ENCODE measurements around the gene NAV3.

DNA sequence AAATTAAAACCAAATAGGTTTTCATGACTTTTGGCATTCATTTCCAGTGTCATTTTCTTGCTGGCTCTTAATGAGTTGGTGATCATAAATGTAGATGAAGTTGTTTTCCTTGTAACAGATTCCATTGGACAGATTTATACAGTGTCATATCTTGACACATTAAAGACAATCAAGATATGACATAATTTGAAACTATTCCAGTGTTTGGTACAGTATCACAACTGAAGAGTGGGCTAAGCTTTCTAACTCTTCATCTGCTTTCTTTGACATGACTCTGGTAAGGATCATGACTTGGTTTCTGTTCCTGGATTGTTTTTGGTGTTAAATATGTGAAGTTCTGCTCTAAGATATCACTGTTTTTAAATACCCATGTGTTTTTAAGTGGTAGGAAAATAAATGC lies 289.6 kb downstream of the NAV3 start:
- TF ChIP-seq, protein P1, sequence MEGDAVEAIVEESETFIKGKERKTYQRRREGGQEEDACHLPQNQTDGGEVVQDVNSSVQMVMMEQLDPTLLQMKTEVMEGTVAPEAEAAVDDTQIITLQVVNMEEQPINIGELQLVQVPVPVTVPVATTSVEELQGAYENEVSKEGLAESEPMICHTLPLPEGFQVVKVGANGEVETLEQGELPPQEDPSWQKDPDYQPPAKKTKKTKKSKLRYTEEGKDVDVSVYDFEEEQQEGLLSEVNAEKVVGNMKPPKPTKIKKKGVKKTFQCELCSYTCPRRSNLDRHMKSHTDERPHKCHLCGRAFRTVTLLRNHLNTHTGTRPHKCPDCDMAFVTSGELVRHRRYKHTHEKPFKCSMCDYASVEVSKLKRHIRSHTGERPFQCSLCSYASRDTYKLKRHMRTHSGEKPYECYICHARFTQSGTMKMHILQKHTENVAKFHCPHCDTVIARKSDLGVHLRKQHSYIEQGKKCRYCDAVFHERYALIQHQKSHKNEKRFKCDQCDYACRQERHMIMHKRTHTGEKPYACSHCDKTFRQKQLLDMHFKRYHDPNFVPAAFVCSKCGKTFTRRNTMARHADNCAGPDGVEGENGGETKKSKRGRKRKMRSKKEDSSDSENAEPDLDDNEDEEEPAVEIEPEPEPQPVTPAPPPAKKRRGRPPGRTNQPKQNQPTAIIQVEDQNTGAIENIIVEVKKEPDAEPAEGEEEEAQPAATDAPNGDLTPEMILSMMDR (conservative IDR thresholded peaks at IDR 0.05; ENCODE audit: low read depth in 2 of 2) = no peak
- TF ChIP-seq, protein P2, sequence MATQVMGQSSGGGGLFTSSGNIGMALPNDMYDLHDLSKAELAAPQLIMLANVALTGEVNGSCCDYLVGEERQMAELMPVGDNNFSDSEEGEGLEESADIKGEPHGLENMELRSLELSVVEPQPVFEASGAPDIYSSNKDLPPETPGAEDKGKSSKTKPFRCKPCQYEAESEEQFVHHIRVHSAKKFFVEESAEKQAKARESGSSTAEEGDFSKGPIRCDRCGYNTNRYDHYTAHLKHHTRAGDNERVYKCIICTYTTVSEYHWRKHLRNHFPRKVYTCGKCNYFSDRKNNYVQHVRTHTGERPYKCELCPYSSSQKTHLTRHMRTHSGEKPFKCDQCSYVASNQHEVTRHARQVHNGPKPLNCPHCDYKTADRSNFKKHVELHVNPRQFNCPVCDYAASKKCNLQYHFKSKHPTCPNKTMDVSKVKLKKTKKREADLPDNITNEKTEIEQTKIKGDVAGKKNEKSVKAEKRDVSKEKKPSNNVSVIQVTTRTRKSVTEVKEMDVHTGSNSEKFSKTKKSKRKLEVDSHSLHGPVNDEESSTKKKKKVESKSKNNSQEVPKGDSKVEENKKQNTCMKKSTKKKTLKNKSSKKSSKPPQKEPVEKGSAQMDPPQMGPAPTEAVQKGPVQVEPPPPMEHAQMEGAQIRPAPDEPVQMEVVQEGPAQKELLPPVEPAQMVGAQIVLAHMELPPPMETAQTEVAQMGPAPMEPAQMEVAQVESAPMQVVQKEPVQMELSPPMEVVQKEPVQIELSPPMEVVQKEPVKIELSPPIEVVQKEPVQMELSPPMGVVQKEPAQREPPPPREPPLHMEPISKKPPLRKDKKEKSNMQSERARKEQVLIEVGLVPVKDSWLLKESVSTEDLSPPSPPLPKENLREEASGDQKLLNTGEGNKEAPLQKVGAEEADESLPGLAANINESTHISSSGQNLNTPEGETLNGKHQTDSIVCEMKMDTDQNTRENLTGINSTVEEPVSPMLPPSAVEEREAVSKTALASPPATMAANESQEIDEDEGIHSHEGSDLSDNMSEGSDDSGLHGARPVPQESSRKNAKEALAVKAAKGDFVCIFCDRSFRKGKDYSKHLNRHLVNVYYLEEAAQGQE (IDR thresholded peaks at IDR 0.05; ENCODE audit: unreplicated experiment) = no peak
- TF ChIP-seq EZH2 (IDR thresholded peaks at IDR 0.05; ENCODE audit: low read depth, unreplicated experiment) (no peak), JUNB (IDR thresholded peaks at IDR 0.05; ENCODE audit: unreplicated experiment) (no peak), POLR2AphosphoS5 (IDR thresholded peaks at IDR 0.05; ENCODE audit: low read depth) (no peak), ZNF331 (CRISPR knock-in tag; IDR thresholded peaks at IDR 0.05; ENCODE audit: low read depth) (no peak), CREB1 (CRISPR knock-in tag; IDR thresholded peaks at IDR 0.05; ENCODE audit: low read depth) (no peak), EZH2phosphoT487 (IDR thresholded peaks at IDR 0.05; ENCODE audit: unreplicated experiment) (no peak), NANOG (IDR thresholded peaks at IDR 0.05; ENCODE audit: borderline replicate concordance) (no peak), STAT1 (IDR thresholded peaks at IDR 0.05; ENCODE audit: unreplicated experiment) (no peak)
- TF ChIP-seq, protein P3, sequence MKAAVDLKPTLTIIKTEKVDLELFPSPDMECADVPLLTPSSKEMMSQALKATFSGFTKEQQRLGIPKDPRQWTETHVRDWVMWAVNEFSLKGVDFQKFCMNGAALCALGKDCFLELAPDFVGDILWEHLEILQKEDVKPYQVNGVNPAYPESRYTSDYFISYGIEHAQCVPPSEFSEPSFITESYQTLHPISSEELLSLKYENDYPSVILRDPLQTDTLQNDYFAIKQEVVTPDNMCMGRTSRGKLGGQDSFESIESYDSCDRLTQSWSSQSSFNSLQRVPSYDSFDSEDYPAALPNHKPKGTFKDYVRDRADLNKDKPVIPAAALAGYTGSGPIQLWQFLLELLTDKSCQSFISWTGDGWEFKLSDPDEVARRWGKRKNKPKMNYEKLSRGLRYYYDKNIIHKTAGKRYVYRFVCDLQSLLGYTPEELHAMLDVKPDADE (IDR thresholded peaks at IDR 0.05) = no peak
